Hepatocyte (in vitro differentiated cells): ENCODE results near the gene WNK2. TPM values are rescaled to one million over a fixed set of nuclear protein-coding genes. Genes with fewer than 3 reads are reported as not detected.

Source experiments
- DNase-seq: peaks from one replicate; pipeline ENCODE4 v3.0.0-alpha.2; 2016; ENCODE audit warnings: low spot score
- H2AFZ ChIP-seq: fragments of 200-600 bp; sonication (generic); 2 replicates; pipeline ENCODE4 v1.6.0; 2016; ENCODE audit warnings: antibody characterized with exemption, mild to moderate bottlenecking
- H3K27ac ChIP-seq: fragments of 200-600 bp; sonication (generic); 2 replicates; pipeline ENCODE4 v1.5.1; 2016; ENCODE audit warnings: mild to moderate bottlenecking
- H3K27me3 ChIP-seq: fragments of 200-600 bp; sonication (generic); 2 replicates; pipeline ENCODE4 v1.6.1; 2016
- H3K36me3 ChIP-seq: fragments of 200-600 bp; sonication (generic); replicated peaks from 2 replicates; pipeline ENCODE4 v1.5.1; 2016; ENCODE audit warnings: low read depth; ENCODE audit not compliant: insufficient read depth
- H3K4me1 ChIP-seq: fragments of 200-600 bp; sonication (generic); 2 replicates; pipeline ENCODE4 v1.5.1; 2016; ENCODE audit warnings: mild to moderate bottlenecking, moderate library complexity; ENCODE audit not compliant: insufficient read depth
- H3K4me2 ChIP-seq: fragments of 200-600 bp; sonication (generic); 2 replicates; pipeline ENCODE4 v1.6.0; 2016
- H3K4me3 ChIP-seq: fragments of 200-600 bp; sonication (generic); 2 replicates; pipeline ENCODE4 v1.5.1; 2016; ENCODE audit warnings: mild to moderate bottlenecking
- H3K79me2 ChIP-seq: fragments of 200-600 bp; sonication (generic); 2 replicates; pipeline ENCODE4 v1.6.0; 2017; ENCODE audit warnings: mild to moderate bottlenecking
- H3K9me2 ChIP-seq: fragments of 200-600 bp; sonication (generic); replicated peaks from 2 replicates; pipeline ENCODE4 v1.6.0; 2017; ENCODE audit warnings: mild to moderate bottlenecking; ENCODE audit not compliant: insufficient read depth
- H3K9me3 ChIP-seq: fragments of 200-600 bp; sonication (generic); 2 replicates; pipeline ENCODE4 v1.5.1; 2016; ENCODE audit warnings: low read depth, mild to moderate bottlenecking
- H4K20me1 ChIP-seq: fragments of 200-600 bp; sonication (generic); 2 replicates; pipeline ENCODE4 v1.6.0; 2016; ENCODE audit warnings: mild to moderate bottlenecking; ENCODE audit not compliant: insufficient read depth, poor library complexity, severe bottlenecking
- EZH2 ChIP-seq: fragments of 200-600 bp; sonication (generic); IDR thresholded peaks from 2 replicates; pipeline ENCODE4 v1.6.1; 2016; ENCODE audit warnings: antibody characterized with exemption, mild to moderate bottlenecking, borderline replicate concordance
- EZH2phosphoT487 ChIP-seq: fragments of 200-600 bp; sonication (generic); IDR thresholded peaks from one replicate; pipeline ENCODE4 v1.6.1; 2018; ENCODE audit warnings: antibody characterized with exemption, mild to moderate bottlenecking, low read depth, moderate library complexity; ENCODE audit not compliant: unreplicated experiment, severe bottlenecking
- WGBS: methylation state at CpG from one replicate; pipeline ENCODE4 v1.1.6; 2016; ENCODE audit warnings: low lambda C conversion rate; ENCODE audit errors: missing lambda C conversion rate; 5-methylcytosine and 5-hydroxymethylcytosine counted together
- polyA plus RNA-seq: library from polyadenylated mRNA; unstranded; fragments of >200 nt; fragmentation: Nextera tagmentation; extraction: Ambion mirVana; gene quantifications from 2 replicates; pipeline ENCODE4 v1.2.1, GENCODE V29; 2016
- total RNA-seq: library from RNA; depleted of rRNA; stranded (reverse); fragments of >200 nt; gene quantifications from 2 replicates; pipeline ENCODE4 v1.2.3, GENCODE V29; 2014
- TF ChIP-seq, protein P1 (sequence below): fragments of 200-600 bp; sonication (generic); IDR thresholded peaks from 2 replicates; pipeline ENCODE4 v1.5.1; 2016; ENCODE audit warnings: antibody characterized with exemption, mild to moderate bottlenecking; ENCODE audit not compliant: poor library complexity

Gene WNK2
- total and polyA plus RNA-seq, 2 experiments from 2014 or later, result 8.9 to 13.5 TPM

- Histone ChIP-seq H2AFZ (no peak overlapping the region), H3K4me1 (peaks cover 12% of the 10 kb centered on the region), H3K27me3 (no peaks in the 10 kb centered on the region), H3K27ac (no peak overlapping the region), H3K4me2 (no peak overlapping the region), H3K9me3 (no peaks in the 10 kb centered on the region), H3K4me3 (no peak overlapping the region), H3K36me3 (no peaks in the 10 kb centered on the region), H3K79me2 (no peaks in the 10 kb centered on the region), H4K20me1 (no peaks in the 10 kb centered on the region), H3K9me2 (no peaks in the 10 kb centered on the region)
- DNase-seq, result peak; percentile 45
- WGBS, result 59% methylated on average over 16 of the region's 16 CpGs
- TF ChIP-seq, protein P1, sequence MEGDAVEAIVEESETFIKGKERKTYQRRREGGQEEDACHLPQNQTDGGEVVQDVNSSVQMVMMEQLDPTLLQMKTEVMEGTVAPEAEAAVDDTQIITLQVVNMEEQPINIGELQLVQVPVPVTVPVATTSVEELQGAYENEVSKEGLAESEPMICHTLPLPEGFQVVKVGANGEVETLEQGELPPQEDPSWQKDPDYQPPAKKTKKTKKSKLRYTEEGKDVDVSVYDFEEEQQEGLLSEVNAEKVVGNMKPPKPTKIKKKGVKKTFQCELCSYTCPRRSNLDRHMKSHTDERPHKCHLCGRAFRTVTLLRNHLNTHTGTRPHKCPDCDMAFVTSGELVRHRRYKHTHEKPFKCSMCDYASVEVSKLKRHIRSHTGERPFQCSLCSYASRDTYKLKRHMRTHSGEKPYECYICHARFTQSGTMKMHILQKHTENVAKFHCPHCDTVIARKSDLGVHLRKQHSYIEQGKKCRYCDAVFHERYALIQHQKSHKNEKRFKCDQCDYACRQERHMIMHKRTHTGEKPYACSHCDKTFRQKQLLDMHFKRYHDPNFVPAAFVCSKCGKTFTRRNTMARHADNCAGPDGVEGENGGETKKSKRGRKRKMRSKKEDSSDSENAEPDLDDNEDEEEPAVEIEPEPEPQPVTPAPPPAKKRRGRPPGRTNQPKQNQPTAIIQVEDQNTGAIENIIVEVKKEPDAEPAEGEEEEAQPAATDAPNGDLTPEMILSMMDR, result no peak
- no peak for TF ChIP-seq EZH2
- no peak for TF ChIP-seq EZH2phosphoT487
Observed at GRCh38 chr9:93223260-93224180, 39.6 kb downstream of the WNK2 start.

- 46% methylated on average over 2 of the region's 2 CpGs for WGBS
- no peak for TF ChIP-seq EZH2phosphoT487
- TF ChIP-seq EZH2, result no peak
- TF ChIP-seq, protein P1, result no peak
- Histone ChIP-seq H3K79me2 (no peaks in the 10 kb centered on the region), H3K9me3 (no peaks in the 10 kb centered on the region), H4K20me1 (no peaks in the 10 kb centered on the region), H3K4me2 (no peak overlapping the region), H2AFZ (no peak overlapping the region), H3K27me3 (no peaks in the 10 kb centered on the region), H3K36me3 (no peaks in the 10 kb centered on the region), H3K9me2 (no peaks in the 10 kb centered on the region), H3K27ac (no peak overlapping the region), H3K4me1 (peaks cover 12% of the 10 kb centered on the region), H3K4me3 (no peak overlapping the region)
- DNase-seq, result peak; percentile 46
Observed at GRCh38 chr9:93224591-93224990, 40.7 kb downstream of the WNK2 start.

- Histone ChIP-seq H3K27ac (no peak overlapping the region), H4K20me1 (no peaks in the 10 kb centered on the region), H3K4me1 (peaks cover 12% of the 10 kb centered on the region), H2AFZ (no peak overlapping the region), H3K9me2 (no peaks in the 10 kb centered on the region), H3K27me3 (no peaks in the 10 kb centered on the region), H3K9me3 (no peaks in the 10 kb centered on the region), H3K4me2 (no peak overlapping the region), H3K79me2 (no peaks in the 10 kb centered on the region), H3K4me3 (no peak overlapping the region), H3K36me3 (no peaks in the 10 kb centered on the region)
- TF ChIP-seq, protein P1, result no peak
- TF ChIP-seq EZH2 (no peak), EZH2phosphoT487 (no peak)
- DNase-seq, result no peak
- 93% methylated on average over 7 of the region's 7 CpGs for WGBS
Observed at GRCh38 chr9:93225417-93225816, 41.5 kb downstream of the WNK2 start.
